GM12878 (cell line): ENCODE measurements around the gene EHF.

ENCODE experiments used
- CEBPB ChIP-seq, 2 experiments: fragments of 150-350 bp in 1 of 2; IDR thresholded peaks; 2 replicates each; pipeline ENCODE4 v1.6.1; 2012 to 2014; ENCODE audit warnings: low read depth in 2 of 2, low read length in 2 of 2, borderline replicate concordance in 1 of 2, inconsistent platforms in 1 of 2
- FOS ChIP-seq: IDR thresholded peaks from 3 replicates; pipeline ENCODE4 v1.6.1; 2011; ENCODE audit warnings: borderline replicate concordance; ENCODE audit not compliant: insufficient read length; ENCODE audit errors: extremely low read depth
- NFYA ChIP-seq: IDR thresholded peaks from 2 replicates; pipeline ENCODE4 v1.6.1; 2011; ENCODE audit warnings: low read depth, mild to moderate bottlenecking, low read length, improper control_type of control experiment, borderline replicate concordance
- POLR2A ChIP-seq: IDR thresholded peaks from 2 replicates; pipeline ENCODE4 v1.6.1; 2011; ENCODE audit warnings: low read depth, mild to moderate bottlenecking, low read length
- RAD21 ChIP-seq: IDR thresholded peaks from 2 replicates; pipeline ENCODE4 v1.6.1; 2011; ENCODE audit warnings: mild to moderate bottlenecking, low read depth, low read length, moderate library complexity; ENCODE audit not compliant: insufficient read depth
- SIN3A ChIP-seq: IDR thresholded peaks from 2 replicates; pipeline ENCODE4 v1.6.1; 2012; ENCODE audit warnings: low read depth, low read length, improper control_type of control experiment
- SMAD5 ChIP-seq: IDR thresholded peaks from 2 replicates; pipeline ENCODE4 v1.6.1; 2016; ENCODE audit warnings: antibody characterized with exemption, low read depth

- TF ChIP-seq RAD21 (no peak), POLR2A (no peak), NFYA (no peak), CEBPB (IDR thresholded peaks at IDR 0.05; ENCODE audit: borderline replicate concordance in 1 of 2, low read depth in 2 of 2, low read length in 2 of 2) (no peak), FOS (no peak), SIN3A (no peak), SMAD5 (no peak)
Measured at GRCh38 chr11:34637303-34637702, 16.4 kb downstream of the EHF start.
